Stomach (tissue), 4 donors: ENCODE results near the gene FTHL17.

Source experiments
- CTCF ChIP-seq, 7 experiments: fragments of 450-650 bp in 4 of 7; fragments of 200-600 bp in 3 of 7; sonication (generic) in 3 of 7; IDR thresholded peaks; one replicate each; pipeline ENCODE4 v1.5.1; 2016 to 2019; ENCODE audit warnings: antibody characterized with exemption in 7 of 7, control low read depth in 2 of 7, mild to moderate bottlenecking in 1 of 7
- EP300 ChIP-seq: sonication (generic); formaldehyde crosslinking; IDR thresholded peaks from one replicate; pipeline ENCODE4 v1.6.1; 2017; ENCODE audit warnings: antibody characterized with exemption
- POLR2A ChIP-seq, 4 donors: fragments of 450-650 bp; IDR thresholded peaks; one replicate each; pipeline ENCODE4 v1.6.1; 2016; ENCODE audit warnings: antibody characterized with exemption in 4 of 4, control low read depth in 2 of 4, mild to moderate bottlenecking in 1 of 4, moderate library complexity in 1 of 4
- POLR2AphosphoS5 ChIP-seq, 3 donors: sonication (generic); formaldehyde crosslinking; IDR thresholded peaks; one replicate each; pipeline ENCODE4 v1.6.1; 2016; ENCODE audit warnings: antibody characterized with exemption in 3 of 3

GRCh38 chrX:31117266-31117665, 45.4 kb upstream of the FTHL17 start:
- no peak for TF ChIP-seq CTCF (IDR thresholded peaks at IDR 0.05)
- no peak for TF ChIP-seq POLR2A (IDR thresholded peaks at IDR 0.05)
- TF ChIP-seq EP300, result no peak
- no peak for TF ChIP-seq POLR2AphosphoS5 (IDR thresholded peaks at IDR 0.05)
